Uterus (tissue), 4 donors: ENCODE results near the gene RARRES1. TPM values are rescaled to one million over a fixed set of nuclear protein-coding genes. Genes with fewer than 3 reads are reported as not detected.

Experiments
- DNase-seq, 2 donors: peaks; one replicate each; pipeline ENCODE4 v3.0.0-alpha.2; 2019 to 2020
- H3K27ac ChIP-seq, 2 donors: fragments of 200-600 bp; sonication (generic); 1 replicate in 1 of 2; 2 replicates in 1 of 2; pipeline ENCODE4 v1.5.1; 2016 to 2018
- H3K27me3 ChIP-seq, 2 donors: fragments of 200-600 bp; sonication (generic); one replicate each; pipeline ENCODE4 v1.5.1; 2018 to 2019; ENCODE audit warnings: control low read depth in 1 of 2
- H3K36me3 ChIP-seq, 2 donors: fragments of 200-600 bp; sonication (generic); one replicate each; pipeline ENCODE4 v1.5.1; 2019; ENCODE audit warnings: control low read depth in 1 of 2
- H3K4me1 ChIP-seq, 2 donors: fragments of 200-600 bp; sonication (generic); one replicate each; pipeline ENCODE4 v1.5.1; 2018 to 2019; ENCODE audit warnings: control low read depth in 1 of 2
- H3K4me3 ChIP-seq, 2 donors: fragments of 200-600 bp; sonication (generic); 1 replicate in 1 of 2; 2 replicates in 1 of 2; pipeline ENCODE4 v1.5.1; 2018 to 2019; ENCODE audit warnings: mild to moderate bottlenecking in 1 of 2
- H3K9me3 ChIP-seq, 2 donors: fragments of 200-600 bp; sonication (generic); one replicate each; pipeline ENCODE4 v1.5.1; 2019; ENCODE audit warnings: control low read depth in 1 of 2
- CTCF ChIP-seq, 4 experiments: fragments of 200-600 bp in 2 of 4; fragments of 450-650 bp in 2 of 4; sonication (generic) in 2 of 4; IDR thresholded peaks; one replicate each; pipeline ENCODE4 v1.5.1; 2016 to 2019; ENCODE audit warnings: antibody characterized with exemption in 4 of 4, mild to moderate bottlenecking in 2 of 4, moderate library complexity in 1 of 4
- POLR2A ChIP-seq, 2 donors: fragments of 450-650 bp; IDR thresholded peaks; one replicate each; pipeline ENCODE4 v1.6.1; 2016; ENCODE audit warnings: antibody characterized with exemption in 2 of 2, mild to moderate bottlenecking in 1 of 2, moderate library complexity in 1 of 2
- intact Hi-C: fragments of 100-400 bp; cut with DNase I; formaldehyde crosslinking; loops from one replicate; pipeline ENCODE4 v1.15.1; 2023; ENCODE audit warnings: low total_unique reads
- total RNA-seq, 4 donors: library from RNA; depleted of rRNA in 3 of 4; stranded (reverse); fragments of >200 nt in 3 of 4; gene quantifications; one replicate each; pipeline versions ENCODE4 v1.1.0 to v1.2.4, GENCODE V29; 2014 to 2023
- donor health status: DM: yes; HTN: yes; CAD: no.

The RARRES1 gene
- total RNA-seq, 4 donors from 2014 or later: 12.8 to 398 (median 50.5) TPM

GRCh38 chr3:158722108-158722507 lies 10.1 kb downstream of the RARRES1 start:
- H3K4me3 ChIP-seq: no peak overlapping the region
- H3K27ac ChIP-seq: peak overlapping the region in 1 of 2 donors; percentile 73
- no peaks in the 10 kb centered on the region for H3K4me1 ChIP-seq
- DNase-seq: no peak
- no peak for TF ChIP-seq POLR2A (IDR thresholded peaks at IDR 0.05)
- no peaks in the 10 kb centered on the region for H3K27me3 ChIP-seq
- intact Hi-C loops: no loop called here
- H3K9me3 ChIP-seq: no peaks in the 10 kb centered on the region
- no peaks in the 10 kb centered on the region for H3K36me3 ChIP-seq

- no peaks in the 10 kb centered on the region for H3K9me3 ChIP-seq
- no peak for DNase-seq
- TF ChIP-seq POLR2A (IDR thresholded peaks at IDR 0.05): no peak
- no peak for TF ChIP-seq CTCF (IDR thresholded peaks at IDR 0.05)
- peaks cover 0 to 3% of the 10 kb centered on the region in 2 donors for H3K4me1 ChIP-seq
- H3K4me3 ChIP-seq: no peak overlapping the region
- H3K27me3 ChIP-seq: no peaks in the 10 kb centered on the region
- H3K27ac ChIP-seq: peak overlapping the region in 1 of 2 donors; percentile 79
- H3K36me3 ChIP-seq: no peaks in the 10 kb centered on the region
- intact Hi-C loops: no loop called here
Measured at GRCh38 chr3:158718490-158719170, 13.6 kb downstream of the RARRES1 start.

- Histone ChIP-seq H3K27ac (peak overlapping the region; percentile 79), H3K4me3 (no peak overlapping the region), H3K27me3 (no peaks in the 10 kb centered on the region), H3K9me3 (no peaks in the 10 kb centered on the region), H3K4me1 (peaks cover 0 to 3% of the 10 kb centered on the region in 2 donors), H3K36me3 (no peaks in the 10 kb centered on the region)
- DNase-seq: no peak
- intact Hi-C loops: no loop called here
- TF ChIP-seq CTCF (IDR thresholded peaks at IDR 0.05) (no peak), POLR2A (IDR thresholded peaks at IDR 0.05) (no peak)
Measured at GRCh38 chr3:158717576-158717975, 14.7 kb downstream of the RARRES1 start.

- no peak for DNase-seq
- H3K27me3 ChIP-seq: no peaks in the 10 kb centered on the region
- H3K27ac ChIP-seq: no peak overlapping the region
- TF ChIP-seq POLR2A (IDR thresholded peaks at IDR 0.05): no peak
- no peaks in the 10 kb centered on the region for H3K9me3 ChIP-seq
- H3K36me3 ChIP-seq: no peaks in the 10 kb centered on the region
- peaks cover 0 to 3% of the 10 kb centered on the region in 2 donors for H3K4me1 ChIP-seq
- H3K4me3 ChIP-seq: no peak overlapping the region
- intact Hi-C loops: no loop called here
Measured at GRCh38 chr3:158713094-158713499, 19.2 kb downstream of the RARRES1 start.

GRCh38 chr3:158712443-158712842 lies 19.8 kb downstream of the RARRES1 start:
- no peak for DNase-seq
- TF ChIP-seq CTCF (IDR thresholded peaks at IDR 0.05) (no peak), POLR2A (IDR thresholded peaks at IDR 0.05) (no peak)
- Histone ChIP-seq H3K36me3 (no peaks in the 10 kb centered on the region), H3K27ac (peak overlapping the region; percentile 5 to 39), H3K9me3 (no peaks in the 10 kb centered on the region), H3K4me1 (peaks cover 0 to 3% of the 10 kb centered on the region in 2 donors), H3K4me3 (no peak overlapping the region), H3K27me3 (no peaks in the 10 kb centered on the region)
- intact Hi-C loops: no loop called here

- Histone ChIP-seq H3K36me3 (no peaks in the 10 kb centered on the region), H3K27me3 (no peaks in the 10 kb centered on the region), H3K4me1 (peaks cover 0 to 3% of the 10 kb centered on the region in 2 donors), H3K9me3 (no peaks in the 10 kb centered on the region), H3K27ac (peak overlapping the region; percentile 5 to 39), H3K4me3 (no peak overlapping the region)
- no peak for TF ChIP-seq POLR2A (IDR thresholded peaks at IDR 0.05)
- TF ChIP-seq CTCF (IDR thresholded peaks at IDR 0.05): no peak
- intact Hi-C loops: no loop called here
- no peak for DNase-seq
Measured at GRCh38 chr3:158711886-158712285, 20.4 kb downstream of the RARRES1 start.
